SKM-1 treated with dmso at 0.1 percent for 144 hours (cell line): ENCODE results near the gene RNF111.
A peak's percentile ranks its signal among the peaks of the same experiment; 100 is the strongest.
"Not testable (repeated sequence)": the region's sequence is repeated elsewhere in the genome, so short reads cannot be mapped to it uniquely, and the experiment has no call there.

Experiments used
- DNase-seq: peaks from one replicate; lab custom pipeline; 2025; ENCODE audit not compliant: unreplicated experiment; lab: John Stamatoyannopoulos, UW

Gene RNF111

GRCh38 chr15:58999694-59000093, 12.2 kb downstream of the RNF111 start:
- DNase-seq = no peak

GRCh38 chr15:59000251-59000650, 12.8 kb downstream of the RNF111 start:
- not testable (repeated sequence) for DNase-seq

- no peak for DNase-seq
These were observed 14.5 kb downstream of the RNF111 start for GRCh38 chr15:59001946-59002345.

GRCh38 chr15:59002418-59002859, 15.0 kb downstream of the RNF111 start:
- DNase-seq = peak; percentile 91

GRCh38 chr15:59005579-59005978, 18.1 kb downstream of the RNF111 start:
- DNase-seq = no peak

- DNase-seq = no peak
These were observed 20.6 kb downstream of the RNF111 start for GRCh38 chr15:59008086-59008485.

- no peak for DNase-seq
These were observed 23.9 kb downstream of the RNF111 start for GRCh38 chr15:59011262-59011952.

- DNase-seq = no peak
These were observed 25.9 kb downstream of the RNF111 start for GRCh38 chr15:59013246-59013873.

GRCh38 chr15:59014068-59014467, 26.6 kb downstream of the RNF111 start:
- DNase-seq = no peak

GRCh38 chr15:59017449-59017848, 30.0 kb downstream of the RNF111 start:
- no peak for DNase-seq

- DNase-seq = no peak
These were observed 31.4 kb downstream of the RNF111 start for GRCh38 chr15:59018833-59019232.

GRCh38 chr15:59020322-59020721, 32.9 kb downstream of the RNF111 start:
- DNase-seq = no peak

GRCh38 chr15:59022188-59022587, 34.7 kb downstream of the RNF111 start:
- DNase-seq = no peak

- no peak for DNase-seq
These were observed 38.7 kb downstream of the RNF111 start for GRCh38 chr15:59026207-59026606.

- DNase-seq = no peak
These were observed 41.0 kb downstream of the RNF111 start for GRCh38 chr15:59028387-59028955.

GRCh38 chr15:59029554-59029953, 42.1 kb downstream of the RNF111 start:
- DNase-seq = no peak

- DNase-seq = no peak
These were observed 47.7 kb downstream of the RNF111 start for GRCh38 chr15:59035201-59035600.

GRCh38 chr15:59039225-59039624, 51.8 kb downstream of the RNF111 start:
- DNase-seq = no peak

GRCh38 chr15:59042041-59042440, 54.6 kb downstream of the RNF111 start:
- DNase-seq = no peak

- DNase-seq = no peak
These were observed 61.4 kb downstream of the RNF111 start for GRCh38 chr15:59048897-59049296.

- no peak for DNase-seq
These were observed 64.7 kb downstream of the RNF111 start for GRCh38 chr15:59051873-59052861.
